ENCODE data around the gene SYT14. TPM values are rescaled to one million over a fixed set of nuclear protein-coding genes. Genes with fewer than 3 reads are reported as not detected.
A peak's percentile ranks its signal among the peaks of the same experiment; 100 is the strongest.
"Not testable (repeated sequence)": the region's sequence is repeated elsewhere in the genome, so short reads cannot be mapped to it uniquely, and the experiment has no call there.

The SYT14 gene
- total RNA-seq = under 0.01 TPM in 1 of 2 replicates, not detected in the other

- DNase-seq (ENCODE audit: low read depth in 2 of 2) = peak in 1 of 2 donors; percentile 66
Observed at GRCh38 chr1:209937996-209938959, at the start of gene SYT14. TSS of gene SYT14 (plus strand) at chr1:209938217. CDS start at chr1:209938265, 48 bp downstream.

- DNase-seq (ENCODE audit: low read depth in 2 of 2) = not testable (repeated sequence)
Observed at GRCh38 chr1:209888291-209889076, 49.5 kb upstream of the SYT14 start.

GRCh38 chr1:209889077-209889418 is 49.0 kb upstream of the SYT14 start:
- no peak for DNase-seq (ENCODE audit: low read depth in 2 of 2)

GRCh38 chr1:209890641-209891330 is 47.2 kb upstream of the SYT14 start:
- peak in 1 of 2 donors; percentile 62 for DNase-seq (ENCODE audit: low read depth in 2 of 2)

GRCh38 chr1:209893751-209894150 is 44.3 kb upstream of the SYT14 start:
- DNase-seq (ENCODE audit: low read depth in 2 of 2) = no peak

GRCh38 chr1:209895709-209896108 is 42.3 kb upstream of the SYT14 start:
- peak in 1 of 2 donors; percentile 94 for DNase-seq (ENCODE audit: low read depth in 2 of 2)

- peak in 1 of 2 donors; percentile 69 for DNase-seq (ENCODE audit: low read depth in 2 of 2)
Observed at GRCh38 chr1:209896346-209896745, 41.7 kb upstream of the SYT14 start.

- not testable (repeated sequence) for DNase-seq (ENCODE audit: low read depth in 2 of 2)
Observed at GRCh38 chr1:209898271-209898670, 39.7 kb upstream of the SYT14 start.

- DNase-seq (ENCODE audit: low read depth in 2 of 2) = not testable (repeated sequence)
Observed at GRCh38 chr1:209898851-209899250, 39.2 kb upstream of the SYT14 start.

- peak in 1 of 2 donors; percentile 2 for DNase-seq (ENCODE audit: low read depth in 2 of 2)
Observed at GRCh38 chr1:209899948-209900347, 38.1 kb upstream of the SYT14 start.

GRCh38 chr1:209900734-209901133 is 37.3 kb upstream of the SYT14 start:
- peak in 1 of 2 donors; percentile 69 for DNase-seq (ENCODE audit: low read depth in 2 of 2)

- DNase-seq (ENCODE audit: low read depth in 2 of 2) = no peak
Observed at GRCh38 chr1:209901211-209901610, 36.8 kb upstream of the SYT14 start.

- DNase-seq (ENCODE audit: low read depth in 2 of 2) = not testable (repeated sequence)
Observed at GRCh38 chr1:209904774-209905173, 33.2 kb upstream of the SYT14 start.

GRCh38 chr1:209911746-209912145 is 26.3 kb upstream of the SYT14 start:
- no peak for DNase-seq (ENCODE audit: low read depth in 2 of 2)

GRCh38 chr1:209912306-209912705 is 25.7 kb upstream of the SYT14 start:
- no peak for DNase-seq (ENCODE audit: low read depth in 2 of 2)

- DNase-seq (ENCODE audit: low read depth in 2 of 2) = not testable (repeated sequence)
Observed at GRCh38 chr1:209919637-209920036, 18.4 kb upstream of the SYT14 start.

GRCh38 chr1:209920844-209921243 is 17.2 kb upstream of the SYT14 start:
- DNase-seq (ENCODE audit: low read depth in 2 of 2) = no peak

GRCh38 chr1:209924390-209924789 is 13.6 kb upstream of the SYT14 start:
- no peak for DNase-seq (ENCODE audit: low read depth in 2 of 2)

GRCh38 chr1:209926045-209926444 is 12.0 kb upstream of the SYT14 start:
- DNase-seq (ENCODE audit: low read depth in 2 of 2) = peak; percentile 38 to 92

GRCh38 chr1:209927466-209927865 is 10.6 kb upstream of the SYT14 start:
- DNase-seq (ENCODE audit: low read depth in 2 of 2) = no peak

- no peak for DNase-seq (ENCODE audit: low read depth in 2 of 2)
Observed at GRCh38 chr1:209929751-209930150, 8.3 kb upstream of the SYT14 start.

GRCh38 chr1:209931141-209931540 is 6.9 kb upstream of the SYT14 start:
- no peak for DNase-seq (ENCODE audit: low read depth in 2 of 2)
